Adrenal gland (tissue), 12 donors: Measurements from ENCODE around the gene CST7. TPM values are rescaled to one million over a fixed set of nuclear protein-coding genes. Genes with fewer than 3 reads are reported as not detected.
A peak's percentile ranks its signal among the peaks of the same experiment; 100 is the strongest.

Experiments used
- DNase-seq, 7 donors: peaks; one replicate each; pipeline ENCODE4 v3.0.0-alpha.2; 2019 to 2020
- H3K27ac ChIP-seq, 5 donors: fragments of 200-600 bp; sonication (generic) in 4 of 5; 1 replicate in 3 of 5; 2 replicates in 2 of 5; pipeline versions ENCODE4 v1.5.1 to v1.8.0; 2016 to 2020; ENCODE audit warnings: mild to moderate bottlenecking in 1 of 5
- H3K27me3 ChIP-seq: fragments of 200-600 bp; 2 replicates; pipeline ENCODE4 v1.8.0; 2021
- H3K36me3 ChIP-seq, 2 donors: fragments of 200-600 bp; replicated peaks in 1 of 2; 1 replicate in 1 of 2; 2 replicates in 1 of 2; pipeline versions ENCODE4 v1.5.1 to v1.8.0; 2018 to 2022
- H3K4me1 ChIP-seq, 2 donors: fragments of 200-600 bp; replicated peaks in 1 of 2; 1 replicate in 1 of 2; 2 replicates in 1 of 2; pipeline versions ENCODE4 v1.5.1 to v1.8.0; 2018 to 2021
- H3K4me3 ChIP-seq, 4 donors: fragments of 200-600 bp; sonication (generic) in 3 of 4; one replicate each; pipeline ENCODE4 v1.5.1; 2016 to 2018
- H3K9me3 ChIP-seq, 3 donors: fragments of 200-600 bp; sonication (generic) in 1 of 3; replicated peaks in 1 of 3; 1 replicate in 2 of 3; 2 replicates in 1 of 3; pipeline versions ENCODE4 v1.5.1 to v1.8.0; 2016 to 2021
- CTCF ChIP-seq, 6 experiments: fragments of 450-650 bp in 4 of 6; fragments of 200-600 bp in 2 of 6; sonication (generic) in 1 of 6; IDR thresholded peaks; 1 replicate in 5 of 6; 2 replicates in 1 of 6; pipeline versions ENCODE4 v1.5.1 to v1.8.0; 2016 to 2021; ENCODE audit warnings: antibody characterized with exemption in 6 of 6, mild to moderate bottlenecking in 2 of 6, moderate library complexity in 1 of 6
- POLR2A ChIP-seq, 2 donors: fragments of 450-650 bp; IDR thresholded peaks; one replicate each; pipeline ENCODE4 v1.6.1; 2017; ENCODE audit warnings: antibody characterized with exemption in 2 of 2, mild to moderate bottlenecking in 2 of 2, moderate library complexity in 1 of 2
- WGBS, 4 donors: extraction: QIAGEN DNeasy Blood & Tissue Kit in 2 of 4; methylation state at CpG; one replicate each; pipeline versions ENCODE4 v1.1.5 to v1.1.7; 2013 to 2017; 5-methylcytosine and 5-hydroxymethylcytosine counted together
- intact Hi-C, 2 donors: fragments of 100-400 bp; cut with DNase I; formaldehyde crosslinking; loops; one replicate each; pipeline versions ENCODE4 v1.14.1 to v1.15.0; 2022 to 2023
- polyA plus RNA-seq, 3 donors: library from polyadenylated mRNA; stranded (reverse); fragments of 200-250 nt in 2 of 3; fragments of 350-450 nt in 1 of 3; fragmentation: Illumina TruSeq in 1 of 3; extraction: RNeasy Lipid Tissue Mini Kit (QIAGEN cat#74804) in 1 of 3; gene quantifications; one replicate each; pipeline ENCODE4 v1.2.3, GENCODE V29; 2013 to 2014
- total RNA-seq, 9 donors: library from RNA; depleted of rRNA in 4 of 9; stranded (reverse); fragments of >200 nt in 4 of 9; fragments of 120-200 nt in 1 of 9; fragmentation: NEBNext Ultra II Directional in 1 of 9; extraction: Animal tissue kit (Norgen Biotek cat#: 25700) in 1 of 9; gene quantifications; one replicate each; pipeline versions ENCODE4 v1.1.0 to v1.2.4, GENCODE V29; 2013 to 2023
- donor health status: healthy with polysubstance abuse.
- donor health status: Bipolar disorder and iron deficiency.
- donor health status: DM: yes; HTN: yes; CAD: no.
- donor health status: DM: no; HTN: no; CAD: no.
- donor health status: DM: no; HTN: no; CAD: no.
- donor health status: DM: yes; HTN: yes; CAD: no.

Gene CST7
- total and polyA plus RNA-seq, 12 donors = 0.17 to 4.1 (median 0.93) TPM

- H3K27me3 ChIP-seq = no peaks in the 10 kb centered on the region
- DNase-seq = peak in 1 of 7 donors; percentile 8
- TF ChIP-seq CTCF (IDR thresholded peaks at IDR 0.05) = no peak
- no peak for TF ChIP-seq POLR2A (IDR thresholded peaks at IDR 0.05)
- H3K27ac ChIP-seq = no peak overlapping the region
- no peaks in the 10 kb centered on the region for H3K9me3 ChIP-seq
- no peak overlapping the region for H3K4me3 ChIP-seq
- H3K4me1 ChIP-seq = peaks cover 0 to 2% of the 10 kb centered on the region in 2 donors
- 81 to 96% (median 88%) methylated on average over 8 to 9 of the region's 9 CpGs for WGBS, 4 donors
- no peaks in the 10 kb centered on the region for H3K36me3 ChIP-seq
- intact Hi-C loops = loop anchor here in 1 of 2 donors (10.0 kb wide), 1 partner anchor 62 kb away; no protein-coding TSS in a partner anchor
Measured at GRCh38 chr20:24913076-24913628, 35.9 kb upstream of the CST7 start.

- no peaks in the 10 kb centered on the region for H3K36me3 ChIP-seq
- peaks cover 0 to 7% of the 10 kb centered on the region in 2 donors for H3K4me1 ChIP-seq
- DNase-seq = peak in 2 of 7 donors; percentile 3 to 34
- no peak overlapping the region for H3K27ac ChIP-seq
- 73 to 88% (median 75%) methylated on average over 9 to 14 of the region's 14 CpGs for WGBS, 4 donors
- no peaks in the 10 kb centered on the region for H3K9me3 ChIP-seq
- no peak for TF ChIP-seq POLR2A (IDR thresholded peaks at IDR 0.05)
- no peak for TF ChIP-seq CTCF (IDR thresholded peaks at IDR 0.05)
- intact Hi-C loops = loop anchor here in 1 of 2 donors (5.0 to 10.0 kb wide), 2 partner anchors 60 to 752 kb away; no protein-coding TSS in a partner anchor
- no peaks in the 10 kb centered on the region for H3K27me3 ChIP-seq
- H3K4me3 ChIP-seq = no peak overlapping the region
Measured at GRCh38 chr20:24914388-24915241, 34.5 kb upstream of the CST7 start.

GRCh38 chr20:24915440-24915839 is 33.6 kb upstream of the CST7 start:
- Histone ChIP-seq H3K9me3 (no peaks in the 10 kb centered on the region), H3K4me1 (peaks cover 0 to 7% of the 10 kb centered on the region in 2 donors), H3K36me3 (no peaks in the 10 kb centered on the region), H3K27me3 (no peaks in the 10 kb centered on the region), H3K27ac (no peak overlapping the region), H3K4me3 (no peak overlapping the region)
- peak in 1 of 7 donors; percentile 39 for DNase-seq
- TF ChIP-seq CTCF (IDR thresholded peaks at IDR 0.05) (no peak), POLR2A (IDR thresholded peaks at IDR 0.05) (no peak)
- WGBS, 4 donors = 92 to 100% (median 93%) methylated on average over 2 to 9 of the region's 9 CpGs
- intact Hi-C loops = loop anchor here in 1 of 2 donors (5.0 to 10.0 kb wide), 2 partner anchors 59 to 753 kb away; no protein-coding TSS in a partner anchor

- WGBS, 4 donors = 83 to 95% (median 90%) methylated on average over 5 to 7 of the region's 7 CpGs
- no peak for DNase-seq
- Histone ChIP-seq H3K4me3 (no peak overlapping the region), H3K9me3 (no peaks in the 10 kb centered on the region), H3K27me3 (no peaks in the 10 kb centered on the region), H3K4me1 (peaks cover 0 to 7% of the 10 kb centered on the region in 2 donors), H3K27ac (no peak overlapping the region), H3K36me3 (no peaks in the 10 kb centered on the region)
- TF ChIP-seq CTCF (IDR thresholded peaks at IDR 0.05) = no peak
- no peak for TF ChIP-seq POLR2A (IDR thresholded peaks at IDR 0.05)
- intact Hi-C loops = loop anchor here in 1 of 2 donors (5.0 to 10.0 kb wide), 2 partner anchors 59 to 754 kb away; no protein-coding TSS in a partner anchor
Measured at GRCh38 chr20:24915892-24916291, 33.2 kb upstream of the CST7 start.
